Neural cell (in vitro differentiated cells): ENCODE measurements around the gene FAM184A. TPM values are rescaled to one million over a fixed set of nuclear protein-coding genes. Genes with fewer than 3 reads are reported as not detected.

ENCODE experiments used
- H2AFZ ChIP-seq: fragments of 200-600, 300-800 bp; sonication (generic), shearing (Covaris generic); 2 replicates; pipeline ENCODE4 v1.6.0; 2014; ENCODE audit warnings: low read depth, mild to moderate bottlenecking, antibody characterized with exemption, low read length, moderate library complexity
- H3F3A ChIP-seq: fragments of 200-600 bp; shearing (Covaris generic); 2 replicates; pipeline ENCODE4 v1.6.1; 2016; ENCODE audit warnings: mild to moderate bottlenecking, moderate library complexity, mixed read lengths, antibody characterized with exemption, low read length; ENCODE audit not compliant: insufficient read depth, poor library complexity, severe bottlenecking
- H3K27ac ChIP-seq: fragments of 200-600, 300-800 bp; sonication (generic), shearing (Covaris generic); 2 replicates; pipeline ENCODE4 v1.5.1; 2014; ENCODE audit warnings: mild to moderate bottlenecking, low read length, moderate library complexity
- H3K27me3 ChIP-seq: fragments of 300-800, 200-600 bp; sonication (generic), shearing (Covaris generic); 2 replicates; pipeline ENCODE4 v1.6.0; 2014; ENCODE audit warnings: mild to moderate bottlenecking, low read depth, low read length, moderate library complexity; ENCODE audit not compliant: insufficient read depth
- H3K36me3 ChIP-seq: fragments of 300-800, 200-600 bp; sonication (generic), shearing (Covaris generic); 2 replicates; pipeline ENCODE4 v1.5.1; 2014; ENCODE audit warnings: mild to moderate bottlenecking, antibody characterized with exemption, low read length, moderate library complexity; ENCODE audit not compliant: insufficient read depth
- H3K4me2 ChIP-seq: fragments of 300-800, 200-600 bp; sonication (generic), shearing (Covaris generic); 2 replicates; pipeline ENCODE4 v1.6.0; 2014; ENCODE audit warnings: mild to moderate bottlenecking, low read length
- H3K4me3 ChIP-seq: fragments of 300-800, 200-600 bp; sonication (generic), shearing (Covaris generic); 2 replicates; pipeline ENCODE4 v1.5.1; 2014; ENCODE audit warnings: mild to moderate bottlenecking, low read length, moderate library complexity
- H3K79me2 ChIP-seq: fragments of 200-600 bp; shearing (Covaris generic); replicated peaks from 2 replicates; pipeline ENCODE4 v1.6.0; 2014; ENCODE audit warnings: mild to moderate bottlenecking, low read length, moderate library complexity; ENCODE audit not compliant: insufficient read depth
- H3K9ac ChIP-seq: fragments of 300-800, 200-600 bp; sonication (generic), shearing (Covaris generic); 2 replicates; pipeline ENCODE4 v1.6.1; 2016; ENCODE audit warnings: mild to moderate bottlenecking, low read length, mixed read lengths
- H3K9me2 ChIP-seq: fragments of 200-600 bp; shearing (Covaris generic); 2 replicates; pipeline ENCODE4 v1.6.1; 2016; ENCODE audit warnings: mild to moderate bottlenecking, low read length, mixed read lengths; ENCODE audit not compliant: insufficient read depth
- H3K9me3 ChIP-seq: fragments of 200-600, 300-800 bp; sonication (generic), shearing (Covaris generic); 2 replicates; pipeline ENCODE4 v1.6.1; 2016; ENCODE audit warnings: mild to moderate bottlenecking, mixed run types, low read length, moderate library complexity, mixed read lengths
- H4K20me1 ChIP-seq: fragments of 200-600 bp; shearing (Covaris generic); 2 replicates; pipeline ENCODE4 v1.6.1; 2016; ENCODE audit warnings: mild to moderate bottlenecking, mixed run types; ENCODE audit not compliant: insufficient read depth
- CTCF ChIP-seq: fragments of 450-650 bp; IDR thresholded peaks from 2 replicates; pipeline ENCODE4 v1.5.1; 2014; ENCODE audit warnings: antibody characterized with exemption, mild to moderate bottlenecking, moderate library complexity; ENCODE audit not compliant: poor library complexity, severe bottlenecking
- EP300 ChIP-seq: fragments of 450-650 bp; conservative IDR thresholded peaks from 2 replicates; pipeline ENCODE4 v1.6.1; 2014; ENCODE audit warnings: antibody characterized with exemption, mild to moderate bottlenecking, moderate library complexity; ENCODE audit not compliant: poor library complexity, severe bottlenecking
- EZH2 ChIP-seq: fragments of 200-600, 300-800 bp; shearing (Covaris generic), sonication (generic); IDR thresholded peaks from 2 replicates; pipeline ENCODE4 v1.6.1; 2014; ENCODE audit warnings: antibody characterized with exemption, low read length, borderline replicate concordance, mild to moderate bottlenecking; ENCODE audit not compliant: insufficient read depth, poor library complexity, severe bottlenecking
- MXI1 ChIP-seq: fragments of 450-650 bp; conservative IDR thresholded peaks from 2 replicates; pipeline ENCODE4 v1.6.1; 2014; ENCODE audit warnings: antibody characterized with exemption, mild to moderate bottlenecking; ENCODE audit not compliant: poor library complexity, severe bottlenecking
- POLR2AphosphoS5 ChIP-seq: IDR thresholded peaks from 2 replicates; pipeline ENCODE4 v1.6.1; 2012
- RAD21 ChIP-seq: fragments of 450-650 bp; conservative IDR thresholded peaks from 2 replicates; pipeline ENCODE4 v1.6.1; 2014; ENCODE audit warnings: antibody characterized with exemption, mild to moderate bottlenecking, moderate library complexity
- SMC3 ChIP-seq: fragments of 450-650 bp; conservative IDR thresholded peaks from 2 replicates; pipeline ENCODE4 v1.6.1; 2014; ENCODE audit warnings: antibody characterized with exemption, mild to moderate bottlenecking, moderate library complexity; ENCODE audit not compliant: poor library complexity
- TAF1 ChIP-seq: IDR thresholded peaks from 2 replicates; pipeline ENCODE4 v1.6.1; 2012; ENCODE audit warnings: low read depth
- polyA plus RNA-seq: library from polyadenylated mRNA; depleted of rRNA; stranded (reverse); fragments of >200 nt; gene quantifications from 2 replicates; pipeline ENCODE4 v1.2.3, GENCODE V29; 2014
- TF ChIP-seq, protein P1 (sequence below): IDR thresholded peaks from 2 replicates; pipeline ENCODE4 v1.6.1; 2012; ENCODE audit warnings: borderline replicate concordance

Gene FAM184A
- polyA plus RNA-seq, 1 donor from 2014 or later = 47.5 TPM

GRCh38 chr6:119034827-119035458, 43.5 kb downstream of the FAM184A start:
- no peaks in the 10 kb centered on the region for H3K79me2 ChIP-seq
- no peaks in the 10 kb centered on the region for H4K20me1 ChIP-seq
- no peaks in the 10 kb centered on the region for H3K9me3 ChIP-seq
- no peak overlapping the region for H3K4me3 ChIP-seq
- no peaks in the 10 kb centered on the region for H3F3A ChIP-seq
- no peak overlapping the region for H3K4me2 ChIP-seq
- no peaks in the 10 kb centered on the region for H3K9me2 ChIP-seq
- H3K9ac ChIP-seq = no peak overlapping the region
- no peaks in the 10 kb centered on the region for H3K27me3 ChIP-seq
- TF ChIP-seq RAD21 = no peak
- TF ChIP-seq MXI1 = no peak
- TF ChIP-seq POLR2AphosphoS5 = no peak
- H3K27ac ChIP-seq = no peak overlapping the region
- H2AFZ ChIP-seq = no peak overlapping the region
- H3K36me3 ChIP-seq = no peaks in the 10 kb centered on the region

- Histone ChIP-seq H4K20me1 (no peaks in the 10 kb centered on the region), H3K9me3 (no peaks in the 10 kb centered on the region), H3K9ac (no peak overlapping the region), H3K27me3 (no peaks in the 10 kb centered on the region), H3K79me2 (no peaks in the 10 kb centered on the region), H2AFZ (no peak overlapping the region), H3K27ac (no peak overlapping the region), H3K36me3 (no peaks in the 10 kb centered on the region), H3K4me2 (no peak overlapping the region), H3K4me3 (no peak overlapping the region), H3F3A (no peaks in the 10 kb centered on the region), H3K9me2 (no peaks in the 10 kb centered on the region)
- no peak for TF ChIP-seq SMC3
- no peak for TF ChIP-seq TAF1
- no peak for TF ChIP-seq RAD21
- TF ChIP-seq, protein P1, sequence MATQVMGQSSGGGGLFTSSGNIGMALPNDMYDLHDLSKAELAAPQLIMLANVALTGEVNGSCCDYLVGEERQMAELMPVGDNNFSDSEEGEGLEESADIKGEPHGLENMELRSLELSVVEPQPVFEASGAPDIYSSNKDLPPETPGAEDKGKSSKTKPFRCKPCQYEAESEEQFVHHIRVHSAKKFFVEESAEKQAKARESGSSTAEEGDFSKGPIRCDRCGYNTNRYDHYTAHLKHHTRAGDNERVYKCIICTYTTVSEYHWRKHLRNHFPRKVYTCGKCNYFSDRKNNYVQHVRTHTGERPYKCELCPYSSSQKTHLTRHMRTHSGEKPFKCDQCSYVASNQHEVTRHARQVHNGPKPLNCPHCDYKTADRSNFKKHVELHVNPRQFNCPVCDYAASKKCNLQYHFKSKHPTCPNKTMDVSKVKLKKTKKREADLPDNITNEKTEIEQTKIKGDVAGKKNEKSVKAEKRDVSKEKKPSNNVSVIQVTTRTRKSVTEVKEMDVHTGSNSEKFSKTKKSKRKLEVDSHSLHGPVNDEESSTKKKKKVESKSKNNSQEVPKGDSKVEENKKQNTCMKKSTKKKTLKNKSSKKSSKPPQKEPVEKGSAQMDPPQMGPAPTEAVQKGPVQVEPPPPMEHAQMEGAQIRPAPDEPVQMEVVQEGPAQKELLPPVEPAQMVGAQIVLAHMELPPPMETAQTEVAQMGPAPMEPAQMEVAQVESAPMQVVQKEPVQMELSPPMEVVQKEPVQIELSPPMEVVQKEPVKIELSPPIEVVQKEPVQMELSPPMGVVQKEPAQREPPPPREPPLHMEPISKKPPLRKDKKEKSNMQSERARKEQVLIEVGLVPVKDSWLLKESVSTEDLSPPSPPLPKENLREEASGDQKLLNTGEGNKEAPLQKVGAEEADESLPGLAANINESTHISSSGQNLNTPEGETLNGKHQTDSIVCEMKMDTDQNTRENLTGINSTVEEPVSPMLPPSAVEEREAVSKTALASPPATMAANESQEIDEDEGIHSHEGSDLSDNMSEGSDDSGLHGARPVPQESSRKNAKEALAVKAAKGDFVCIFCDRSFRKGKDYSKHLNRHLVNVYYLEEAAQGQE = no peak
- no peak for TF ChIP-seq EP300
- no peak for TF ChIP-seq EZH2
- no peak for TF ChIP-seq CTCF
- TF ChIP-seq POLR2AphosphoS5 = no peak
- no peak for TF ChIP-seq MXI1
These were observed 46.0 kb downstream of the FAM184A start for GRCh38 chr6:119032428-119032827.
